KOPT-K1 (cell line): Measurements from ENCODE around the gene PCDHGA9.
"Not testable (repeated sequence)": the region's sequence is repeated elsewhere in the genome, so short reads cannot be mapped to it uniquely, and the experiment has no call there.

Experiments used
- H3K27ac ChIP-seq: fragments of 200-600 bp; sonication (generic); 2 replicates; pipeline ENCODE4 v1.5.1; 2016; ENCODE audit warnings: antibody characterized with exemption, mild to moderate bottlenecking, low read depth, low read length; ENCODE audit not compliant: poor library complexity, severe bottlenecking
- H3K36me3 ChIP-seq: fragments of 200-600 bp; sonication (generic); 2 replicates; pipeline ENCODE4 v1.5.1; 2017; ENCODE audit warnings: antibody characterized with exemption, mild to moderate bottlenecking, low read length, moderate library complexity; ENCODE audit not compliant: insufficient read depth
- H3K9me3 ChIP-seq: fragments of 200-600 bp; sonication (generic); 2 replicates; pipeline ENCODE4 v1.5.1; 2017; ENCODE audit warnings: antibody characterized with exemption, low read length, mild to moderate bottlenecking; ENCODE audit not compliant: insufficient read depth, poor library complexity, severe bottlenecking

The PCDHGA9 gene

GRCh38 chr5:141419074-141419880 is 16.7 kb downstream of the PCDHGA9 start:
- Histone ChIP-seq H3K36me3 (no peaks in the 10 kb centered on the region), H3K9me3 (peaks cover 20% of the 10 kb centered on the region), H3K27ac (no peak overlapping the region)

- H3K27ac ChIP-seq: no peak within 1 kb of the TSS
- peaks cover 22% of the 10 kb centered on the region for H3K9me3 ChIP-seq
- H3K36me3 ChIP-seq: no peaks in the 10 kb centered on the region
Observed at GRCh38 chr5:141420855-141421488, 18.4 kb downstream of the PCDHGA9 start, which contains the start of gene PCDHGA11. TSS of gene PCDHGA11 (plus strand) at chr5:141421051. CDS start at chr5:141421228, 177 bp downstream.

GRCh38 chr5:141421489-141421855 is 18.9 kb downstream of the PCDHGA9 start:
- Histone ChIP-seq H3K9me3 (peaks cover 24% of the 10 kb centered on the region), H3K27ac (no peak overlapping the region), H3K36me3 (no peaks in the 10 kb centered on the region)

GRCh38 chr5:141422742-141423291 is 20.2 kb downstream of the PCDHGA9 start:
- Histone ChIP-seq H3K36me3 (no peaks in the 10 kb centered on the region), H3K9me3 (peaks cover 30% of the 10 kb centered on the region), H3K27ac (no peak overlapping the region)

- Histone ChIP-seq H3K27ac (no peak overlapping the region), H3K36me3 (no peaks in the 10 kb centered on the region), H3K9me3 (peaks cover 40% of the 10 kb centered on the region)
Observed at GRCh38 chr5:141427783-141428426, 25.3 kb downstream of the PCDHGA9 start.

GRCh38 chr5:141430332-141431113 is 27.9 kb downstream of the PCDHGA9 start, which contains the start of gene PCDHGA12:
TSS of gene PCDHGA12 (plus strand) at chr5:141430507. CDS start at chr5:141430760, 253 bp downstream.
- Histone ChIP-seq H3K27ac (no peak within 1 kb of the TSS), H3K9me3 (peaks cover 38% of the 10 kb centered on the region), H3K36me3 (no peaks in the 10 kb centered on the region)

GRCh38 chr5:141431286-141431685 is 28.7 kb downstream of the PCDHGA9 start:
- H3K9me3 ChIP-seq: peaks cover 33% of the 10 kb centered on the region
- H3K27ac ChIP-seq: no peak overlapping the region

GRCh38 chr5:141432308-141432707 is 29.7 kb downstream of the PCDHGA9 start:
- H3K36me3 ChIP-seq, H3K27ac ChIP-seq: not testable (repeated sequence)
- H3K9me3 ChIP-seq: peaks cover 32% of the 10 kb centered on the region

More at GRCh38 chr5:141431286-141431685, 28.7 kb downstream of the PCDHGA9 start:
- H3K36me3 ChIP-seq: no peaks in the 10 kb centered on the region

- not testable (repeated sequence) for H3K27ac ChIP-seq, H3K36me3 ChIP-seq
- H3K9me3 ChIP-seq: peaks cover 28% of the 10 kb centered on the region
Observed at GRCh38 chr5:141432726-141433125, 30.1 kb downstream of the PCDHGA9 start.

GRCh38 chr5:141434006-141434405 is 31.4 kb downstream of the PCDHGA9 start:
- Histone ChIP-seq H3K9me3 (peaks cover 20% of the 10 kb centered on the region), H3K27ac (no peak overlapping the region), H3K36me3 (no peaks in the 10 kb centered on the region)

- no peaks in the 10 kb centered on the region for H3K36me3 ChIP-seq
- no peak overlapping the region for H3K27ac ChIP-seq
- H3K9me3 ChIP-seq: peaks cover 7% of the 10 kb centered on the region
Observed at GRCh38 chr5:141437221-141437620, 34.6 kb downstream of the PCDHGA9 start.

GRCh38 chr5:141439411-141440141 is 37.0 kb downstream of the PCDHGA9 start:
- Histone ChIP-seq H3K9me3 (peaks cover 5% of the 10 kb centered on the region), H3K36me3 (no peaks in the 10 kb centered on the region), H3K27ac (no peak overlapping the region)

GRCh38 chr5:141440341-141440740 is 37.8 kb downstream of the PCDHGA9 start:
- Histone ChIP-seq H3K27ac (no peak overlapping the region), H3K36me3 (no peaks in the 10 kb centered on the region), H3K9me3 (peaks cover 5% of the 10 kb centered on the region)
